ENCODE measurements around the gene ELF4. TPM values are rescaled to one million over a fixed set of nuclear protein-coding genes. Genes with fewer than 3 reads are reported as not detected.

ELF4 gene
- total RNA-seq, 2 experiments from 2014 or later: 46.0 to 49.5 TPM

GRCh38 chrX:130015181-130015580, 95.1 kb downstream of the ELF4 start:
- no peaks in the 10 kb centered on the region for H3K9me3 Mint-ChIP-seq
- no peak overlapping the region for H3K27ac Mint-ChIP-seq
- no peak for DNase-seq
- no peaks in the 10 kb centered on the region for H3K36me3 Mint-ChIP-seq (ENCODE audit: low read depth)
- CTCF ChIA-PET: interaction anchor here (0.7 to 2.3 kb wide), 2 partner anchors 10 to 13 kb away, joined by 3 to 7 read pairs; no protein-coding TSS in a partner anchor
- H3K4me3 Mint-ChIP-seq: no peak overlapping the region
- H3K27me3 Mint-ChIP-seq: no peaks in the 10 kb centered on the region
- POLR2A ChIA-PET: no interaction called here
- H3K4me1 Mint-ChIP-seq: no peaks in the 10 kb centered on the region

Other genes starting within 250 kb of the ELF4 start
- 10 to 100 TPM; 26.4 to 28.6 TPM for gene UTP14A, start 204.3 kb downstream of the ELF4 start, total RNA-seq
- gene BCORL1, start 127.9 kb downstream of the ELF4 start, total RNA-seq: 1 to 10 TPM; 4.0 to 4.5 TPM
- gene AIFM1, start 55.3 kb upstream of the ELF4 start, total RNA-seq: 10 to 100 TPM; 32.3 to 40.3 TPM
- 10 to 100 TPM; 20.8 to 21.2 TPM for gene RAB33A, start 61.5 kb upstream of the ELF4 start, total RNA-seq
- gene ZNF280C, start 158.4 kb upstream of the ELF4 start, total RNA-seq: 1 to 10 TPM; 4.6 to 6.2 TPM
- gene SLC25A14, start 229.4 kb upstream of the ELF4 start, total RNA-seq: 10 to 100 TPM; 13.2 to 14.8 TPM

All from activated CD4-positive, alpha-beta T cell treated with anti-CD3 and anti-CD28 coated beads, Interleukin-2, amount 10 ng/mL, durations not matched to agents 7 days and 5 days (primary cell).